SU-DHL-6 (cell line): ENCODE data around the gene CRK.

ENCODE experiments used
- H2AFZ ChIP-seq: fragments of 200-600 bp; sonication (generic); 2 replicates; pipeline ENCODE4 v1.6.1; 2014; ENCODE audit warnings: low read depth, mild to moderate bottlenecking, moderate library complexity, mixed read lengths, antibody characterized with exemption, low read length; ENCODE audit not compliant: severe bottlenecking
- H3F3A ChIP-seq: fragments of 200-600 bp; shearing (Covaris generic); 2 replicates; pipeline ENCODE4 v1.6.0; 2016; ENCODE audit warnings: antibody characterized with exemption, mild to moderate bottlenecking; ENCODE audit not compliant: insufficient read depth
- H3K27ac ChIP-seq: fragments of 200-600 bp; sonication (generic); 2 replicates; pipeline ENCODE4 v1.5.1; 2016; ENCODE audit warnings: low read depth, mild to moderate bottlenecking, low read length, moderate library complexity, mixed read lengths
- H3K27me3 ChIP-seq: fragments of 200-600 bp; sonication (generic), shearing (Covaris generic); 2 replicates; pipeline ENCODE4 v1.6.0; 2014; ENCODE audit warnings: mild to moderate bottlenecking, low read length
- H3K36me3 ChIP-seq: fragments of 200-600 bp; sonication (generic); 2 replicates; pipeline ENCODE4 v1.6.1; 2014; ENCODE audit warnings: mild to moderate bottlenecking, low read length, mixed read lengths
- H3K4me2 ChIP-seq: fragments of 300-600, 200-600 bp; shearing (Covaris generic), sonication (generic); 2 replicates; pipeline ENCODE4 v1.6.0; 2014; ENCODE audit warnings: low read length, low read depth, mild to moderate bottlenecking; ENCODE audit not compliant: poor library complexity, severe bottlenecking
- H3K4me3 ChIP-seq: fragments of 200-600 bp; sonication (generic); 2 replicates; pipeline ENCODE4 v1.5.1; 2014; ENCODE audit warnings: antibody characterized with exemption, low read length, mild to moderate bottlenecking, mixed read lengths; ENCODE audit not compliant: insufficient read depth, poor library complexity, severe bottlenecking
- H3K79me2 ChIP-seq: fragments of 200-600 bp; sonication (generic); 2 replicates; pipeline ENCODE4 v1.6.1; 2014; ENCODE audit warnings: mild to moderate bottlenecking, low read length, moderate library complexity; ENCODE audit not compliant: insufficient read depth
- H3K9ac ChIP-seq: fragments of 200-600 bp; sonication (generic); 2 replicates; pipeline ENCODE4 v1.7.0; 2014; ENCODE audit warnings: mild to moderate bottlenecking, low read length
- H3K9me2 ChIP-seq: fragments of 200-600 bp; sonication (generic); replicated peaks from 2 replicates; pipeline ENCODE4 v1.6.1; 2014; ENCODE audit warnings: low read length; ENCODE audit not compliant: insufficient read depth
- H3K9me3 ChIP-seq: fragments of 200-600 bp; sonication (generic); 2 replicates; pipeline ENCODE4 v1.6.1; 2014; ENCODE audit warnings: low read length, mixed read lengths; ENCODE audit not compliant: insufficient read depth
- H4K20me1 ChIP-seq: fragments of 200-600 bp; sonication (generic); 2 replicates; pipeline ENCODE4 v1.6.1; 2014; ENCODE audit warnings: low read depth, mild to moderate bottlenecking, antibody characterized with exemption, low read length, moderate library complexity, mixed read lengths
- CTCF ChIP-seq: fragments of 200-600 bp; sonication (generic); IDR thresholded peaks from one replicate; pipeline ENCODE4 v1.5.1; 2017; ENCODE audit warnings: antibody characterized with exemption, mild to moderate bottlenecking, low read length, moderate library complexity; ENCODE audit not compliant: insufficient read depth, poor library complexity, severe bottlenecking
- EZH2phosphoT487 ChIP-seq: fragments of 200-600 bp; sonication (generic), shearing (Covaris generic); conservative IDR thresholded peaks from 2 replicates; pipeline ENCODE4 v1.6.1; 2018; ENCODE audit warnings: mild to moderate bottlenecking, antibody characterized with exemption, low read length, moderate library complexity, mixed read lengths

The CRK gene

GRCh38 chr17:1480747-1481465 is 24.9 kb upstream of the CRK start:
- no peak overlapping the region for H3K4me2 ChIP-seq
- no peak overlapping the region for H3K4me3 ChIP-seq
- no peak overlapping the region for H3K9ac ChIP-seq
- no peaks in the 10 kb centered on the region for H3K27me3 ChIP-seq
- H3K9me2 ChIP-seq, result no peaks in the 10 kb centered on the region
- peaks cover 4% of the 10 kb centered on the region for H3F3A ChIP-seq
- H2AFZ ChIP-seq, result no peak overlapping the region
- H3K27ac ChIP-seq, result no peak overlapping the region
- TF ChIP-seq EZH2phosphoT487, result no peak
- no peaks in the 10 kb centered on the region for H3K9me3 ChIP-seq
- no peaks in the 10 kb centered on the region for H4K20me1 ChIP-seq
- H3K36me3 ChIP-seq, result no peaks in the 10 kb centered on the region
- no peaks in the 10 kb centered on the region for H3K79me2 ChIP-seq

DNA sequence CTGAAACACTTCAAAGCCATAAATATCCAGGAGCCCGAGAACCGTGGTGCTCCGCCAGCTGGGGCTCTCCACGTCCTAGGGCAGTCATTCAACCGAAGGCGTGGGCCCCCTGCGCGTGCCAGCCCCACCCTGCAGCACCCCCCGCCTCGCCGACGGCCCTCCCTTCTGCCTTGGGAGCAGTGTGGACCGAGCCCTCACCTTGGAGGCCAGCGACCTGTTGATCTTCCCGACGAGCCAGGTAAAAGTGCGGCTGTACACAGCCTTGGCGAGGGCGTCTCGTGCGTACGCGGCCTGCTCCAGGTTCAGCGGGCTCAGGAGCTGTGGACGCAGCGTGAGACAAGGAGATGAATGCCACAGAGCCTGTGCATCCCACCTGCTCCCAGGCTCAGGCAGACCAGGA is 22.4 kb upstream of the CRK start:
- Histone ChIP-seq H3K4me3 (no peak overlapping the region), H3K79me2 (no peaks in the 10 kb centered on the region)
- no peak for TF ChIP-seq CTCF
- no peak for TF ChIP-seq EZH2phosphoT487

GRCh38 chr17:1475321-1475854 is 19.4 kb upstream of the CRK start:
- no peak for TF ChIP-seq CTCF
- no peak for TF ChIP-seq EZH2phosphoT487
- no peaks in the 10 kb centered on the region for H3K27me3 ChIP-seq
- no peaks in the 10 kb centered on the region for H3K9me2 ChIP-seq
- no peak overlapping the region for H3K4me3 ChIP-seq
- no peak overlapping the region for H3K27ac ChIP-seq
- H3K79me2 ChIP-seq, result no peaks in the 10 kb centered on the region
- H3F3A ChIP-seq, result no peaks in the 10 kb centered on the region
- H4K20me1 ChIP-seq, result no peaks in the 10 kb centered on the region
- H3K4me2 ChIP-seq, result no peak overlapping the region
- H3K36me3 ChIP-seq, result no peaks in the 10 kb centered on the region
- no peaks in the 10 kb centered on the region for H3K9me3 ChIP-seq
- no peak overlapping the region for H3K9ac ChIP-seq
- no peak overlapping the region for H2AFZ ChIP-seq

More for the DNA sequence above, 22.4 kb upstream of the CRK start:
- Histone ChIP-seq H4K20me1 (no peaks in the 10 kb centered on the region), H3K9me2 (no peaks in the 10 kb centered on the region), H3K27ac (no peak overlapping the region), H3K4me2 (no peak overlapping the region), H3K36me3 (no peaks in the 10 kb centered on the region), H2AFZ (no peak overlapping the region), H3K27me3 (no peaks in the 10 kb centered on the region), H3K9me3 (no peaks in the 10 kb centered on the region), H3K9ac (no peak overlapping the region), H3F3A (no peaks in the 10 kb centered on the region)

GRCh38 chr17:1474402-1475189 is 18.6 kb upstream of the CRK start:
- H3K27me3 ChIP-seq, result no peaks in the 10 kb centered on the region
- no peaks in the 10 kb centered on the region for H3K9me2 ChIP-seq
- H4K20me1 ChIP-seq, result no peaks in the 10 kb centered on the region
- no peak for TF ChIP-seq EZH2phosphoT487
- TF ChIP-seq CTCF, result no peak
- H2AFZ ChIP-seq, result no peak overlapping the region
- no peak overlapping the region for H3K4me3 ChIP-seq
- no peak overlapping the region for H3K27ac ChIP-seq
- no peaks in the 10 kb centered on the region for H3K79me2 ChIP-seq
- no peaks in the 10 kb centered on the region for H3F3A ChIP-seq
- H3K9ac ChIP-seq, result no peak overlapping the region
- no peaks in the 10 kb centered on the region for H3K9me3 ChIP-seq
- H3K36me3 ChIP-seq, result no peaks in the 10 kb centered on the region
- no peak overlapping the region for H3K4me2 ChIP-seq
